AG10803 (cell line): ENCODE measurements around the gene RAPGEFL1.

Experiments used
- DNase-seq: peaks from one replicate; pipeline ENCODE4 v3.0.0; 2010; ENCODE audit warnings: low read depth
- H3K4me3 ChIP-seq: 2 replicates; pipeline ENCODE4 v1.5.1; 2011; ENCODE audit warnings: mild to moderate bottlenecking, low read length, control low read depth
- TF ChIP-seq, protein P1 (sequence below): conservative IDR thresholded peaks from 2 replicates; pipeline ENCODE4 v1.5.1; 2011; ENCODE audit warnings: mild to moderate bottlenecking, low read length, control low read depth, inconsistent platforms

Gene RAPGEFL1

DNA sequence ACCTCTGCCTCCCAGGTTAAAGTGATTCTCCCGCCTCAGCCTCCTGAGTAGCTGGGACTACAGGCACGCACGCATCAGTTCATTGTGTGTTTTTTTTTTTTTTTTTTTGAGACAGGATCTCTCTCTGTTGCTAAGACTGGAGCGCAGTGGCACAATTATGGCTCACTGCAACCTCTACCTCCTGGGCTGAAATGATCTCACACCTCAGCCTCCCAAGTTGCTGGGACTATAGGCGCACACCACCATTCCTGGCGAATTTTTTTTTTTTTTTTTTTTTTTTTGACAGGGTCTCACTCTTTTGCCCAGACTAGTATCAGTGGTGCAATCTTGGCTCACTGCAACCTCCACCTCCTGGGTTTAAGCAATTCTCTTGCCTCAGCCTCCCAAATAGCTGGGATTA is 17.8 kb upstream of the RAPGEFL1 start:
- no peak for DNase-seq
- TF ChIP-seq, protein P1, sequence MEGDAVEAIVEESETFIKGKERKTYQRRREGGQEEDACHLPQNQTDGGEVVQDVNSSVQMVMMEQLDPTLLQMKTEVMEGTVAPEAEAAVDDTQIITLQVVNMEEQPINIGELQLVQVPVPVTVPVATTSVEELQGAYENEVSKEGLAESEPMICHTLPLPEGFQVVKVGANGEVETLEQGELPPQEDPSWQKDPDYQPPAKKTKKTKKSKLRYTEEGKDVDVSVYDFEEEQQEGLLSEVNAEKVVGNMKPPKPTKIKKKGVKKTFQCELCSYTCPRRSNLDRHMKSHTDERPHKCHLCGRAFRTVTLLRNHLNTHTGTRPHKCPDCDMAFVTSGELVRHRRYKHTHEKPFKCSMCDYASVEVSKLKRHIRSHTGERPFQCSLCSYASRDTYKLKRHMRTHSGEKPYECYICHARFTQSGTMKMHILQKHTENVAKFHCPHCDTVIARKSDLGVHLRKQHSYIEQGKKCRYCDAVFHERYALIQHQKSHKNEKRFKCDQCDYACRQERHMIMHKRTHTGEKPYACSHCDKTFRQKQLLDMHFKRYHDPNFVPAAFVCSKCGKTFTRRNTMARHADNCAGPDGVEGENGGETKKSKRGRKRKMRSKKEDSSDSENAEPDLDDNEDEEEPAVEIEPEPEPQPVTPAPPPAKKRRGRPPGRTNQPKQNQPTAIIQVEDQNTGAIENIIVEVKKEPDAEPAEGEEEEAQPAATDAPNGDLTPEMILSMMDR: no peak
- no peak overlapping the region for H3K4me3 ChIP-seq

DNA sequence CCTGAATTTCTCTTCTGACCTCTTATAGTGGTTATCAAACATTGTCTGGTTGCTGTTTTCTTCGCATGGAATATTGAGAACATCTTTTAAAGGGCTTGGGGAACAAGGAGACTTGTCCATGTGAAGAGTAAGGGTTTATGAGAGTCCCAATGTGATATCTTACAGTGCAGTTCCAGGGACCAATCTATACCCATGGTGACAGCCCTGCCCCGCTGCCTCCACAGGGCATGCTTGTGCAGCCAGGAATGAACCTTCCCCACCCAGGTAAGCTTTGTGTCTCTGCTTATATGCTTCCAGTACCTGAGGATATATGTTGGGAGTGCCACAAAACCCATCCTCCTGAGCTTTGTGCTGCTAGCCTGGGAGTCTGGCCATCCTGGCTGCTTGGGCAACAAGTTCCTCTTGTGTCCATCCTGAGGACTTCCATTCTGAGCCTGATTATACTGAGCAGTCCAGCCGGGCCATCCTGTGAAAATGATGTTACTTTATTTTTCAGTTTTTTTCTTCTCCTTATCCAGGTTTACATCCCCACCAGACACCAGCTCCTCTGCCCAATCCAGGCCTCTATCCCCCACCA is 9.5 kb upstream of the RAPGEFL1 start:
- TF ChIP-seq, protein P1: no peak
- no peak overlapping the region for H3K4me3 ChIP-seq
- no peak for DNase-seq

DNA sequence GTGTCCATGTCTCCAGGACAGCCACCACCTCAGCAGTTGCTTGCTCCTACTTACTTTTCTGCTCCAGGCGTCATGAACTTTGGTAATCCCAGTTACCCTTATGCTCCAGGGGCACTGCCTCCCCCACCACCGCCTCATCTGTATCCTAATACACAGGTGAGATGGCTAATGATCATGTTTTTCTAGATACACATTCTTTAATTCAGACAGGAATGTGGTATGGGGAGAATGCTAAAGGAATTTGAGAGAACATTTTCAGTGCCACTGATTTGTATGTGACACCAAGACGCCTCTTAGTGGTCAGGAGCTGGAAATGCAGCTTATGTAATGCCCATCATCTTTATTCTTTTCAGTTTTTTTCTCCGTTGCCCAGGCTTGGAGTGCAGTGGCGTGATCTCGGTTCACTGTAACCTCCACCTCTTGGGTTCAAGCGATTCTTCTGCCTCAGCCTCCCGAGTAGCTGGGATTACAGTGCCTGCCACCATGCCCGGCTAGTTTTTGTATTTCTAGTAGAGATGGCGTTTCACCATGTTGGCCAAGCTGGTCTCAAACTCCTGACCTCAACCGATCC is 8.9 kb upstream of the RAPGEFL1 start:
- peak; percentile 81 for DNase-seq
- TF ChIP-seq, protein P1: peak; percentile 79
- H3K4me3 ChIP-seq: no peak overlapping the region

DNA sequence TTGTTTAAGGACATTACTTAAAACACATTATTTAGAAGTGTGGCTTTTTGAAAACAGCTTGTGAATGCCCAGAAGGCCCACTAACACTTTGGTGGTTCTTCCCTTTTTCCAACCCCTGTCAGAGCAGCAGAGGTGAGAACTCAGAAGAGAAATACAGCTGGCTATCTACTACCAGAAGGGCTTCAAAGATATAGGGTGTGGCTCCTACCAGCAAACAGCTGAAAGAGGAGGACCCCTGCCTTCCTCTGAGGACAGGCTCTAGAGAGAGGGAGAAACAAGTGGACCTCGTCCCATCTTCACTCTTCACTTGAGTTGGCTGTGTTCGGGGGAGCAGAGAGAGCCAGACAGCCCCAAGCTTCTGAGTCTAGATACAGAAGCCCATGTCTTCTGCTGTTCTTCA is 6.9 kb upstream of the RAPGEFL1 start:
- TF ChIP-seq, protein P1: no peak
- DNase-seq: no peak
- H3K4me3 ChIP-seq: no peak overlapping the region

DNA sequence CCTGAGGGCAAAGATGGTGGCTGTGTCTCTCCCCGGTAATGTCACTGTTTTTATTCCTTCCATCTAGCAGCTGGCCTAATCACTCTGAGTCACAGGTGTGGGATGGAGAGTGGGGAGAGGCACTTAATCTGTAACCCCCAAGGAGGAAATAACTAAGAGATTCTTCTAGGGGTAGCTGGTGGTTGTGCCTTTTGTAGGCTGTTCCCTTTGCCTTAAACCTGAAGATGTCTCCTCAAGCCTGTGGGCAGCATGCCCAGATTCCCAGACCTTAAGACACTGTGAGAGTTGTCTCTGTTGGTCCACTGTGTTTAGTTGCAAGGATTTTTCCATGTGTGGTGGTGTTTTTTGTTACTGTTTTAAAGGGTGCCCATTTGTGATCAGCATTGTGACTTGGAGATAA is 5.5 kb upstream of the RAPGEFL1 start:
- DNase-seq: no peak
- H3K4me3 ChIP-seq: no peak overlapping the region
- TF ChIP-seq, protein P1: no peak

DNA sequence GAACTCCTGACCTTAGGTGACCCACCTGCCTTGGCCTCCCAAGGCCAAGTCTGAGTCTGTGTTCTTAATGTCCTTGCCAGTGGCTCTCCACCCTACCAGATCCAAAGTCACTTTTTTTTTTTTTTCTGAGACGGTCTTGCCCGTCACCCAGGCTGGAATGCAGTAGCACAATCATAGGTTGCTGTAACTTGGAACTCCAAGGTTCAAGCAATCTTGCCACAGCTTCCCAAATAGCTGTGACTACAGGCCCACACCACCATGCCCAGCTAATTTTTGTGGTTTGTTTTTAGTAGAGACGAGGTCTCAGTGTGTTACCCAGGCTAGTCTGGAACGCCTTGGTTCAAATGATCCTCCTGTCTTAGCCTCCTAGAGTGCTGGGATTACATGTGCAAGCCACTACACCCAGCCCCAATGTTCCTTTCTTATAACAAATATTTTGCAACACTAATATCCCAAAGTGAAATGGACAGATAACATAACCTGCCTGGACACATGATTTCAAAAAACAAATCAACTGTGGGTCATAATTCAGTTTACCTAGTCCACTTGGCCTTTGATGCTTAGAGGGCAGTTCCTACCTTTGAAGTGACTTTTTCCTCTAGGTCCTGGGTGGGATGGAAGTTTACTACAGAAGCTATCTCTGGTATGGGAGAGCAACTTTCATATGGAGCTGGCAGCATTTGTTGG is 4.0 kb upstream of the RAPGEFL1 start:
- DNase-seq: no peak
- TF ChIP-seq, protein P1: no peak
- H3K4me3 ChIP-seq: no peak overlapping the region

DNA sequence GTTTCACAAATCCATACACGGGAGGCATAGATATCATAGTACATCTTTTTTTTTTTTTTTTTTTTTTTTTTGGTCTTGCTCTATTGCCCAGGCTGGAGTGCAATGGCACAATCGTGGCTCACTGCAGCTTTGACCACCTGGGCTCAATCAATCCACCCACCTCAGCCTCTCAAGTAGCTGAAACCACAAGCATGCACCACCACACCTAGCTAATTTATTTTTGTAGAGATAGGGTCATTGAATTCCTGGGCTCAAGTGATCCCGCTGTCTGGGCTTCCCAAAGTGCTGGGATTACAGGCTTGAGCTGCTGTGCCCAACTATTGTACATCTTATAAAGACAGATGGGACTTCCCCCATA is 3.5 kb upstream of the RAPGEFL1 start:
- no peak overlapping the region for H3K4me3 ChIP-seq
- TF ChIP-seq, protein P1: no peak
- no peak for DNase-seq
